HUES48 (cell line): Measurements from ENCODE around the gene NARF.

Experiments
- H3K27ac ChIP-seq: one replicate; pipeline ENCODE4 v1.7.0; 2013; ENCODE audit warnings: low read depth, low read length, inconsistent platforms
- H3K27me3 ChIP-seq: 2 replicates; pipeline ENCODE4 v1.6.1; 2013; ENCODE audit warnings: mild to moderate bottlenecking, low read length; ENCODE audit not compliant: control insufficient read depth, insufficient read depth
- H3K36me3 ChIP-seq: 2 replicates; pipeline ENCODE4 v1.6.1; 2013; ENCODE audit warnings: low read length; ENCODE audit not compliant: control insufficient read depth, insufficient read depth
- H3K4me1 ChIP-seq: 2 replicates; pipeline ENCODE4 v1.6.1; 2013; ENCODE audit warnings: mild to moderate bottlenecking, low read length; ENCODE audit not compliant: control insufficient read depth, insufficient read depth
- H3K4me3 ChIP-seq: 2 replicates; pipeline ENCODE4 v1.5.1; 2013; ENCODE audit warnings: mild to moderate bottlenecking, low read depth, low read length
- H3K9ac ChIP-seq: 2 replicates; pipeline ENCODE4 v1.6.1; 2013; ENCODE audit warnings: mild to moderate bottlenecking, low read depth, low read length, moderate library complexity
- H3K9me3 ChIP-seq: 2 replicates; pipeline ENCODE4 v1.6.1; 2013; ENCODE audit warnings: low read length; ENCODE audit not compliant: control insufficient read depth, insufficient read depth

NARF gene

GRCh38 chr17:82416771-82417170 is 41.8 kb upstream of the NARF start:
- Histone ChIP-seq H3K27ac (no peak overlapping the region), H3K9ac (no peak overlapping the region), H3K4me3 (no peak overlapping the region), H3K36me3 (peaks cover 12% of the 10 kb centered on the region), H3K27me3 (no peaks in the 10 kb centered on the region), H3K4me1 (peaks cover 7% of the 10 kb centered on the region; the same call in 1 of the 2 replicates), H3K9me3 (no peaks in the 10 kb centered on the region)

GRCh38 chr17:82418001-82418986 is 40.2 kb upstream of the NARF start, which contains the start of the genes HEXD and OGFOD3:
HEXD (plus strand) TSS chr17:82418347; CDS start chr17:82419800, 1,453 bp downstream.
OGFOD3 (minus strand) TSS chr17:82418586; CDS start chr17:82418485, 101 bp downstream.
- Histone ChIP-seq H3K4me3 (peak within 1 kb of the TSS; percentile 98), H3K36me3 (peaks cover 12% of the 10 kb centered on the region), H3K9me3 (no peaks in the 10 kb centered on the region), H3K27me3 (no peaks in the 10 kb centered on the region), H3K9ac (peak within 1 kb of the TSS; percentile 95), H3K27ac (peak within 1 kb of the TSS; percentile 91), H3K4me1 (peaks cover 7% of the 10 kb centered on the region; the same call in 1 of the 2 replicates)

GRCh38 chr17:82419540-82419939 is 39.0 kb upstream of the NARF start:
- no peak overlapping the region for H3K27ac ChIP-seq
- no peaks in the 10 kb centered on the region for H3K27me3 ChIP-seq
- H3K9me3 ChIP-seq = no peaks in the 10 kb centered on the region
- no peak overlapping the region for H3K9ac ChIP-seq
- peaks cover 12% of the 10 kb centered on the region for H3K36me3 ChIP-seq
- peak overlapping the region; percentile 98; the same call in 1 of the 2 replicates for H3K4me3 ChIP-seq
- peaks cover 7% of the 10 kb centered on the region; the same call in 1 of the 2 replicates for H3K4me1 ChIP-seq

- peaks cover 12% of the 10 kb centered on the region for H3K36me3 ChIP-seq
- H3K4me1 ChIP-seq = 0 out of 2 replicates have a peak, but pooled peaks cover under 1% of the 10 kb centered on the region
- no peak overlapping the region for H3K9ac ChIP-seq
- H3K27me3 ChIP-seq = no peaks in the 10 kb centered on the region
- H3K4me3 ChIP-seq = no peak overlapping the region
- H3K27ac ChIP-seq = no peak overlapping the region
- H3K9me3 ChIP-seq = no peaks in the 10 kb centered on the region
These were observed 34.3 kb upstream of the NARF start for GRCh38 chr17:82424001-82424862.

- Histone ChIP-seq H3K27ac (no peak overlapping the region), H3K4me1 (no peaks in the 10 kb centered on the region), H3K9ac (no peak overlapping the region), H3K9me3 (no peaks in the 10 kb centered on the region), H3K36me3 (peaks cover 12% of the 10 kb centered on the region), H3K4me3 (no peak overlapping the region), H3K27me3 (no peaks in the 10 kb centered on the region)
These were observed 33.7 kb upstream of the NARF start for GRCh38 chr17:82424863-82425159.

GRCh38 chr17:82428546-82428945 is 30.0 kb upstream of the NARF start:
- H3K27me3 ChIP-seq = no peaks in the 10 kb centered on the region
- no peak overlapping the region for H3K27ac ChIP-seq
- H3K9ac ChIP-seq = no peak overlapping the region
- no peaks in the 10 kb centered on the region for H3K36me3 ChIP-seq
- H3K4me1 ChIP-seq = no peaks in the 10 kb centered on the region
- no peak overlapping the region for H3K4me3 ChIP-seq
- no peaks in the 10 kb centered on the region for H3K9me3 ChIP-seq

GRCh38 chr17:82429824-82430223 is 28.7 kb upstream of the NARF start:
- no peaks in the 10 kb centered on the region for H3K27me3 ChIP-seq
- no peaks in the 10 kb centered on the region for H3K4me1 ChIP-seq
- no peaks in the 10 kb centered on the region for H3K36me3 ChIP-seq
- H3K9me3 ChIP-seq = no peaks in the 10 kb centered on the region
- no peak overlapping the region for H3K4me3 ChIP-seq
- no peak overlapping the region for H3K27ac ChIP-seq
- H3K9ac ChIP-seq = no peak overlapping the region

- H3K4me3 ChIP-seq = no peak overlapping the region
These were observed 26.5 kb upstream of the NARF start for GRCh38 chr17:82432017-82432416.

GRCh38 chr17:82433560-82434215 is 24.9 kb upstream of the NARF start:
- H3K36me3 ChIP-seq = peaks cover 6% of the 10 kb centered on the region; the same call in 1 of the 2 replicates
- H3K4me1 ChIP-seq = no peaks in the 10 kb centered on the region
- H3K4me3 ChIP-seq = no peak overlapping the region
- H3K9ac ChIP-seq = no peak overlapping the region
- no peaks in the 10 kb centered on the region for H3K9me3 ChIP-seq
- no peak overlapping the region for H3K27ac ChIP-seq
- no peaks in the 10 kb centered on the region for H3K27me3 ChIP-seq

More at GRCh38 chr17:82432017-82432416, 26.5 kb upstream of the NARF start:
- H3K9me3 ChIP-seq = no peaks in the 10 kb centered on the region
- H3K4me1 ChIP-seq = no peaks in the 10 kb centered on the region
- H3K27me3 ChIP-seq = no peaks in the 10 kb centered on the region
- no peak overlapping the region for H3K9ac ChIP-seq
- no peak overlapping the region for H3K27ac ChIP-seq
- H3K36me3 ChIP-seq = peaks cover 2% of the 10 kb centered on the region; the same call in 1 of the 2 replicates

GRCh38 chr17:82434216-82434565 is 24.4 kb upstream of the NARF start:
- H3K27ac ChIP-seq = no peak overlapping the region
- no peak overlapping the region for H3K4me3 ChIP-seq
- H3K9me3 ChIP-seq = no peaks in the 10 kb centered on the region
- H3K27me3 ChIP-seq = no peaks in the 10 kb centered on the region
- peaks cover 6% of the 10 kb centered on the region; the same call in 1 of the 2 replicates for H3K36me3 ChIP-seq
- no peak overlapping the region for H3K9ac ChIP-seq
- no peaks in the 10 kb centered on the region for H3K4me1 ChIP-seq
